Osteoblast (primary cell): ENCODE results near the gene FBXW4. TPM values are rescaled to one million over a fixed set of nuclear protein-coding genes. Genes with fewer than 3 reads are reported as not detected.
A peak's percentile ranks its signal among the peaks of the same experiment; 100 is the strongest.

Source experiments
- DNase-seq: peaks from one replicate; pipeline ENCODE4 v3.0.0; 2011; ENCODE audit warnings: low spot score, mixed read lengths; ENCODE audit not compliant: insufficient read length; ENCODE audit errors: missing footprints
- H2AFZ ChIP-seq: 2 replicates; pipeline ENCODE4 v1.6.0; 2011; ENCODE audit warnings: mild to moderate bottlenecking, low read length
- H3K27ac ChIP-seq: 2 replicates; pipeline ENCODE4 v1.5.1; 2011; ENCODE audit warnings: mild to moderate bottlenecking, low read depth, low read length, moderate library complexity
- H3K27me3 ChIP-seq: 2 replicates; pipeline ENCODE4 v1.6.0; 2012; ENCODE audit warnings: mild to moderate bottlenecking, control low read depth, inconsistent platforms, low read length, moderate library complexity; ENCODE audit not compliant: insufficient read depth
- H3K36me3 ChIP-seq: 2 replicates; pipeline ENCODE4 v1.5.1; 2011; ENCODE audit warnings: mild to moderate bottlenecking, low read length, control low read depth, moderate library complexity; ENCODE audit not compliant: insufficient read depth
- H3K4me1 ChIP-seq: 2 replicates; pipeline ENCODE4 v1.5.1; 2011; ENCODE audit warnings: mild to moderate bottlenecking, low read length, control low read depth, moderate library complexity; ENCODE audit not compliant: insufficient read depth
- H3K4me2 ChIP-seq: 2 replicates; pipeline ENCODE4 v1.6.0; 2011; ENCODE audit warnings: mild to moderate bottlenecking, low read length; ENCODE audit not compliant: insufficient read depth
- H3K4me3 ChIP-seq: fragments of 200-600 bp; sonication (generic); 3 replicates; pipeline ENCODE4 v1.5.1; 2012; ENCODE audit warnings: mild to moderate bottlenecking, low read length, inconsistent platforms; ENCODE audit not compliant: insufficient read depth
- H3K79me2 ChIP-seq: 2 replicates; pipeline ENCODE4 v1.6.0; 2012; ENCODE audit warnings: mild to moderate bottlenecking, low read length, control low read depth, inconsistent platforms; ENCODE audit not compliant: insufficient read depth
- H3K9me3 ChIP-seq: 2 replicates; pipeline ENCODE4 v1.5.1; 2011; ENCODE audit warnings: low read depth, low read length, control low read depth
- H4K20me1 ChIP-seq: 2 replicates; pipeline ENCODE4 v1.6.0; 2012; ENCODE audit warnings: mild to moderate bottlenecking, low read length, control low read depth; ENCODE audit not compliant: insufficient read depth
- total RNA-seq: library from RNA; depleted of rRNA; stranded (reverse); fragments of >200 nt; gene quantifications from 2 replicates; pipeline ENCODE4 v1.2.3, GENCODE V29; 2012
- TF ChIP-seq, protein P1 (sequence below): IDR thresholded peaks from 2 replicates; pipeline ENCODE4 v1.5.1; 2011; ENCODE audit warnings: mild to moderate bottlenecking, low read depth, low read length, moderate library complexity; ENCODE audit errors: extremely low read depth

FBXW4 gene
- total RNA-seq, 1 donor = 40.2 TPM

GRCh38 chr10:101617102-101617823, 77.7 kb downstream of the FBXW4 start:
- H3K4me1 ChIP-seq = no peaks in the 10 kb centered on the region
- no peaks in the 10 kb centered on the region for H3K9me3 ChIP-seq
- H3K27ac ChIP-seq = no peak overlapping the region
- H4K20me1 ChIP-seq = peaks cover 11% of the 10 kb centered on the region
- TF ChIP-seq, protein P1, sequence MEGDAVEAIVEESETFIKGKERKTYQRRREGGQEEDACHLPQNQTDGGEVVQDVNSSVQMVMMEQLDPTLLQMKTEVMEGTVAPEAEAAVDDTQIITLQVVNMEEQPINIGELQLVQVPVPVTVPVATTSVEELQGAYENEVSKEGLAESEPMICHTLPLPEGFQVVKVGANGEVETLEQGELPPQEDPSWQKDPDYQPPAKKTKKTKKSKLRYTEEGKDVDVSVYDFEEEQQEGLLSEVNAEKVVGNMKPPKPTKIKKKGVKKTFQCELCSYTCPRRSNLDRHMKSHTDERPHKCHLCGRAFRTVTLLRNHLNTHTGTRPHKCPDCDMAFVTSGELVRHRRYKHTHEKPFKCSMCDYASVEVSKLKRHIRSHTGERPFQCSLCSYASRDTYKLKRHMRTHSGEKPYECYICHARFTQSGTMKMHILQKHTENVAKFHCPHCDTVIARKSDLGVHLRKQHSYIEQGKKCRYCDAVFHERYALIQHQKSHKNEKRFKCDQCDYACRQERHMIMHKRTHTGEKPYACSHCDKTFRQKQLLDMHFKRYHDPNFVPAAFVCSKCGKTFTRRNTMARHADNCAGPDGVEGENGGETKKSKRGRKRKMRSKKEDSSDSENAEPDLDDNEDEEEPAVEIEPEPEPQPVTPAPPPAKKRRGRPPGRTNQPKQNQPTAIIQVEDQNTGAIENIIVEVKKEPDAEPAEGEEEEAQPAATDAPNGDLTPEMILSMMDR = peak; percentile 13
- no peaks in the 10 kb centered on the region for H3K27me3 ChIP-seq
- no peak overlapping the region for H3K4me2 ChIP-seq
- no peak overlapping the region for H3K4me3 ChIP-seq
- H2AFZ ChIP-seq = no peak overlapping the region
- no peak for DNase-seq
- H3K79me2 ChIP-seq = no peaks in the 10 kb centered on the region
- peaks cover 3% of the 10 kb centered on the region for H3K36me3 ChIP-seq

- Histone ChIP-seq H3K4me2 (no peak overlapping the region), H3K4me1 (no peaks in the 10 kb centered on the region), H3K27ac (no peak overlapping the region), H3K27me3 (no peaks in the 10 kb centered on the region), H3K9me3 (no peaks in the 10 kb centered on the region), H2AFZ (no peak overlapping the region), H4K20me1 (peaks cover 9% of the 10 kb centered on the region), H3K36me3 (peaks cover 3% of the 10 kb centered on the region), H3K79me2 (no peaks in the 10 kb centered on the region), H3K4me3 (no peak overlapping the region)
- TF ChIP-seq, protein P1 = no peak
- no peak for DNase-seq
Observed at GRCh38 chr10:101616415-101617101, 78.4 kb downstream of the FBXW4 start.

DNA sequence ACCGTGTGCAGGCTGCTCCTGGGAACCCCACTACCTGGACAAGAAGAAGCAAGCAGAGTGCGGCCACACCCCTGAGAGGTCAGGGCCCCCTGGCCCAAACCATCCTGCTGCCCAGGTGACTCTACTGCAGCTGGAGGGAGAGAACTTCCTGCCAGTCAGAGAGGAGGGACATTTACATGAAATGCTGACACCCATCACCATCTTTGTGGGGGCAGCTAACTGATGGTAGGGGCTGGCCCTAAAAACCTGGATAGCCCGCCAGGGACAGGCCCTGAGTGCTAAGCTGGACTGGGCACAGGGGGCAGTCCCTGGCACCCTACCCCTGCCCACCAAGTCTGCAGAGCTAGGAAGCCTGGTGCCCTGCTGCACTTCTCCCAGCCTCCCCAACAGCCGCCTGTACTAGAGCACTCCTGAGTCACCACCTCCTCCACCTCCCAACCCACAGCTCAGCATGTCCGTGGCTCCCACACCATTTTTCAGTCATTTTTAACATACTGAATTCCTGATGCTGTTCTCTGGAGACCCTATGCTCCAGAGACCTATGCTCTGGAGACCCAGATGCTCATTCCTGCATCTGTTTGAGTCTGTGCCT, 79.3 kb downstream of the FBXW4 start:
- H3K4me1 ChIP-seq = no peaks in the 10 kb centered on the region
- no peaks in the 10 kb centered on the region for H3K27me3 ChIP-seq
- no peak overlapping the region for H3K27ac ChIP-seq
- H3K4me3 ChIP-seq = no peak overlapping the region
- H2AFZ ChIP-seq = no peak overlapping the region
- H3K4me2 ChIP-seq = no peak overlapping the region
- H4K20me1 ChIP-seq = peaks cover 11% of the 10 kb centered on the region
- peaks cover 12% of the 10 kb centered on the region for H3K36me3 ChIP-seq
- H3K9me3 ChIP-seq = no peaks in the 10 kb centered on the region
- DNase-seq = no peak
- TF ChIP-seq, protein P1 = no peak
- no peaks in the 10 kb centered on the region for H3K79me2 ChIP-seq
